HG02798 (cell line): ENCODE measurements around the gene KLHDC4.
A peak's percentile ranks its signal among the peaks of the same experiment; 100 is the strongest.
"Not testable (repeated sequence)": the region's sequence is repeated elsewhere in the genome, so short reads cannot be mapped to it uniquely, and the experiment has no call there.

ENCODE experiments used
- ATAC-seq: cut with Tn5 transposase; IDR thresholded peaks from one replicate; pipeline ENCODE4 v1.9.1; 2021; ENCODE audit warnings: mild to moderate bottlenecking; ENCODE audit not compliant: unreplicated experiment, poor library complexity

Gene KLHDC4

DNA sequence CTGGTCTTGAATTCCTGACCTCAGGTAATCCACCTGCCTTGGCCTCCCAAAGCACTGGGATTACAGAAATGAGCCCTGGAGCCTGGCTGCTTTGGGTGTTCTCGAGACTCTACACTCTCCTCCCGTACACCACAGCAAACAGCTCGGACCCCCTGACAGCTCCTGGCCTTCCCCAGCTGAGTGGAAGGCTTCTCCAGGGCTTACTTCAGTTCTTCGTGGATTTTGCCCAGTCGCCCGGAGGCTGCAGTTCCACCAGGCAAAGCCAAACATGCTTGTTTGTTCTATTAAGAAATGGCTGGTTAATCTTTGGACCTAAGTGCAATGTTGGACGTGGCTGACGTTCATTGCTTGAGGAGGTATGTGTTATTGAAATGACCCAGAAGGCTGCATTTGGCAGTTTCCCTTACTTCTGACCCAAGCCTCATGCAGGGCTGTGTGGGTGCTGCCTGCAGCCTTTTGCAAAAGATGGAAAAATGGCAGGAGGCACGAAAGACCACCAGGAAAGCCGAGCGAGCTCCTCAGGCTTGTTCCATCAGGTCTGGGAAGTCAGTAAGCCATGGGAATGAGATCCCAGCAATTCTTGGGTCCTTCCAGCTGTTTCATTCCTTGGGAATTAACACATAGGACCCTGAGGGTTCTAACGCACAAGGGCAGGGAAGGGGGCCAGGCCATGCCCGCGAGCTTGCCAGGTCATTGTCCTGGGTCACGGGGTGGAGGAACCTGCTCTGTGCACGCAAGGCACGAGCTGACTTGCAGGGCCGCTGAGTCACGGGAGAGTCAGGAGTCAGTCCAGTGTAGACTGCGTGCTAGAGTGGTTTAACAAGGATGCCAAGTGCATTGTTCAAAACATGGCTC lies 23.9 kb upstream of the KLHDC4 start:
- no peak for ATAC-seq

DNA sequence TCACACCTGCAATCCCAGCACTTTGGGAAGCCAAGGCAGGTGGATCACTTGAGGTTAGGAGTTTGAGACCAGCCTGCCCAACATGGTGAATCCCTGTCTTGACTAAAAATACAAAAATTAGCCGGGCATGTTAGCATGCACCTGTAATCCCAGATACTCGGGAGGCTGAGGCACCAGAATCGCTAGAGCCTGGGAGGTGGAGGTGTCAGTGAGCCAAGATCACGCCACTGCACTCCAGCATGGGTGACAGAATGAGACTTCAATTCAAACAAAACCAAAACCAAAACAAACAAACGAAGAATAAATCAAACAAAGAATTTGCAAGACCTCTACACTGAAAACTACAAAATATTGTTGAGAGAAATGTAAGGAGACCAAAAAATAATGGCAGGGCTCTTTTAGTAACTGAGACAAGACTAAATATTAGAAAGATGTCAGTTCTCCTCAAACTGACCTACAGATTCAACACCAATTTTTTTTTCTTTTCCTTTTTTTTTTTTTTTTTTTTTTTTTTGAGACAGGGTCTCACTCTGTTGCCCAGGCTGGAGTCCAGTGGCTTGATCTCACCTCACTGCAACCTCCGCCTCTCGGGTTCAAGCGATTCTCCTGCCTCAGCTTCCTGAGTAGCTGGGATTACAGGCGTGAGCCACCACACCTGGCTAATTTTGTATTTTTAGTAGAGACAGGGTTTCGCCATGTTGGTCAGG lies 23.1 kb upstream of the KLHDC4 start:
- ATAC-seq = not testable (repeated sequence)

GRCh38 chr16:87787451-87788091 lies 21.8 kb upstream of the KLHDC4 start:
- not testable (repeated sequence) for ATAC-seq

- ATAC-seq = no peak
Observed at GRCh38 chr16:87784812-87785211, 19.0 kb upstream of the KLHDC4 start.

- ATAC-seq = no peak
Observed at GRCh38 chr16:87782033-87782432, 16.2 kb upstream of the KLHDC4 start.

DNA sequence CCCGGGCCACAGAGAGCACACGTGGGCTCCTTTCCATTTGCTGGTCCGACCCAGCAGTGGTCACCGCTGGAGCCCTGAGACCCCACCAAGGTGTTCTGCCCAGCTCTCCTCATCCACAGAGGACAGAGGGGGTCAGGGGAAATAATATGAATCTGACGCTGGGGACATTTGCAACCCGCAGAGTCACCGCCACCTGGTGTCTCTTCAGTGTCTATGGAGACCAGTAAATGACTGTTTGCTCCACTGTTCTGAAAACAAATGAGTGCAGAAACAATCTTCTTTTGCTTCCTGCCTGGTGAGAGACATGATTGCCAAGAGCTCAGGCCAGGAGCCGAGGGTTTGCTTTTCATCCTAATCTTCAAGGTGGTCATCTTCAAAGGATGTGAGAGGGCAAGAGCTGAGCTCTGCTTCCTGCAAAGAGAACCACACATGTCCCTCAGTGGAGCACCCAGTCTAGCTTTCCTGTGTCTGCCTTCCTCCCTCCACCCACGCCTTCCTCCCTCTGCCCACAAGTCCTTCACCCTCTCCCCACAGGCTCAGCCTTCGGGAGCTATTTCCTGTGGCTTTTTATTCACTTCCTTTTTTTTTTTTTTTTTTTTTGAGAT lies 14.7 kb upstream of the KLHDC4 start:
- ATAC-seq = no peak

- ATAC-seq = peak; percentile 61
Observed at GRCh38 chr16:87778830-87779579, 13.2 kb upstream of the KLHDC4 start.

- ATAC-seq = no peak
Observed at GRCh38 chr16:87778476-87778829, 12.7 kb upstream of the KLHDC4 start.

GRCh38 chr16:87773836-87774235 lies 8.1 kb upstream of the KLHDC4 start:
- not testable (repeated sequence) for ATAC-seq

- ATAC-seq = not testable (repeated sequence)
Observed at GRCh38 chr16:87767456-87767855, 1.7 kb upstream of the KLHDC4 start.

DNA sequence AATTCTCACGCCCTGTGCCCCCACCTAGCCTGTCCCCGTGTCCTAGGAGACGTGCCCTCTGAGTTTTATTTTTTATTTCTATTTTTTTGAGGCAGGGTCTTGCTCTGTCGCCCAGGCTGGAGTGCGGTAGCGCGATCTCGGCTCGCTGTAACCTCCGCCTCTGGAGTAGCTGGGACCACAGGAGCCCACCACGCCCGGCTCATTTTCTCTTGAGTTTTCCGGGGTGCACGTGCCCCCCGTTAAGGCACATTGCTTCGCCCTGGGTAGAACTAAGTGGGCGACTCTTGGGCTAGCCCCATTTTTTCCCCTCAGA lies 655 bp upstream of the KLHDC4 start:
- no peak for ATAC-seq

- ATAC-seq = peak; percentile 35
Observed at GRCh38 chr16:87765473-87765775, 362 bp downstream of the KLHDC4 start.

DNA sequence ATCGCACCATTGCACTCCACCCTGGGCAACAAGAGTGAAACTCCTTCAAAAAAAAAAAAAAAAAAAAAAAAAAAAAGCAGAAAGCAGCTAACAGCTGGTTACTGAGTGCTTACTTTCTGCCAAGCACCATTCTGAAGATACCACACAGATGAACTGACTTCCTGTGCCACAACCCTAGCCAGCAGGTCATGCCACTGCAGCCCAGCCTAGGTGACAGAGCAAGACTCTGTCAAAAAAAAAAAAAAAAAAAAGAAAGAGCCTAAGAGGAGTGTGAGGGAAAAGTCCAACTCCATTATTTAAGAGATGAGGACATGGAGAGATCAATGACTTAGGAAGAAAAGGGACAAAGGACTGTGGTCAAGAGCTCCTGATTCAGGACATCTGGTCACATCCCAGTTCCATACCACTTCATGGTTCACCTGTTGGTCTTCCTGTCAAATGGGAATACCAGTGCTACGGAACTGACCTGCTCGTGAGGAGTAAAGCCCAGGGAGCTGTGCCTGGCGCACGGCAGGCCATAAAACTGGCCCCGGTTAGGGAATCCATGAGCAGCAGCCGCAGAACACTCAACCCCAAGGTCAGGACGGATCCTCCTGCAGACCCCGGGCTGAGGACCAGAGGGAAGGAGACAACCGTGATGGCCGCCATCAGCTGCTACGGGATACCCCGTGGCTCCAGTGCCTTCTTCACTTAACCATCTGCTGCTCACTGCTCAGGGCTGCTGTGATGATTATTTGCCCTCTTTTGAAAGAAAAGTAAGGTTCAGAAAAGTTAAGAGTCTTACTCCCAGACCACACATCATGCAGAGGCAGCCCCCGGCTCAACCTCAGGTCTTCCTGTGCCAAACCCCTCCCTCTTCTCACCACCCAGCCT lies 950 bp downstream of the KLHDC4 start:
- peak; percentile 8 for ATAC-seq

- ATAC-seq = no peak
Observed at GRCh38 chr16:87762620-87763019, 3.2 kb downstream of the KLHDC4 start.

DNA sequence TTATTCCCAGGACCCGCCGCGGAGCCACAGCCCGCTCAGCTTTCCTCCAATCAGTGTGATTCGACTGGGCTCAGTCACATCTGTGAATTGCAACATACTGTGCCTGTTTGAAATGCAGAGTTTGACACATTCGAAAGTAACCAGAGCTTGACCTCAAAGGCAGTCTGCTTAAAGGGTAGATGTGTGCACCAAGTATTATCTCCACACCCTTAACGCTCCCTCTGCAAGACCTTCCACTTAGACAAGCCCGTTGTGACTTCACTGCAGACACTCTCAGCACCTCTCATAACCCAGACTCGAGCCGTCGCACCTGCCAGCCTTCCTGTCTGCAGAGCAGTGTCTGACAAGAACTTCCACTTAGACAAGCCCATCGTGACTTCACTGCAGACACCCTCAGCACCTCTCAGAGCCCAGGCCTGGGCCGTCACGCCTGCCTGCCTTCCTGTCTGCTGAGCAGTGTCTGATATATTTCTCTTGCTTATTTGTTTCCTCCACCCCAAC lies 3.7 kb downstream of the KLHDC4 start:
- ATAC-seq = no peak

DNA sequence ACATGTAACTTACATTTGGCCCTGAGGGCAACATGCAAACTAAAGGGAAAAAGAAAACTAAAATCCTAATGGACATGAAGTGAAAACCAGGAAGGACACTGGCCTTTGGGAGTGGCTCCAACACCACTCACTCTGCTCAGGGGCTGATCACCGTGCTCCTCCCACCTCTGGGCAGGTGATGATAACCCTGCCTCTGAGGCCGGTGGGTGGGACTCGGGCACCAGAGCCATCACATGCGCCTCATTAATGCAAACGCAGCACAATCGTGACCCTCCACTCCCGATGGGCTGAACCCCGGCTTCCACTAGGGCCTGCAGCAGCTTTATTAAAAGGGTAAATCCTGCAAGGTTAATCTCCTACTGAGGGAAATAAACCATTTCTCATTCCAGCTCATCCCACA lies 4.7 kb downstream of the KLHDC4 start:
- no peak for ATAC-seq

GRCh38 chr16:87757841-87758426 lies 7.9 kb downstream of the KLHDC4 start:
- no peak for ATAC-seq

- no peak for ATAC-seq
Observed at GRCh38 chr16:87754535-87754934, 11.3 kb downstream of the KLHDC4 start.
